ENCODE data around the gene RALBP1. TPM values are rescaled to one million over a fixed set of nuclear protein-coding genes. Genes with fewer than 3 reads are reported as not detected.

The RALBP1 gene
- total RNA-seq, 3 donors from 2014 or later, result 51.1 to 80.3 (median 51.1) TPM

DNA sequence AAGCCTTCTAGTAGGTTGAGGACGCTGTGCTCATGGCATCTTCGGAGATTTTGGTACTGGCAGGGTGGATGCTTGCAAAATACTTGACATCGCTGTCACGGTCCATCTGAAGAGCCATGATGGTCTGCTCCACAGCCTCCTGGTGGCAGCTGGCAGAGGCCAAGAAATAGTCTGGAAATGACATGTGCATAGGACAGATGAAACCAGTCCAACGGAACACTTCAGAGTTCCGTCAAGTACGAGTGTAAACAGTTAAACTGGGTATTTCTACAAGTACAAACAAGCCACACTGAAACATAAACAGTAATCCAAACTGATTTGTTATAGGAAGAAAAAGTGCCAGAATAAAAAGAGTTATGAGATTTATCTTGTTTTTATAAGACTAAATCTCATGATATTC lies 72.5 kb downstream of the RALBP1 start:
- DNase-seq (no peak), ATAC-seq (no peak)
- TF ChIP-seq, protein P1, sequence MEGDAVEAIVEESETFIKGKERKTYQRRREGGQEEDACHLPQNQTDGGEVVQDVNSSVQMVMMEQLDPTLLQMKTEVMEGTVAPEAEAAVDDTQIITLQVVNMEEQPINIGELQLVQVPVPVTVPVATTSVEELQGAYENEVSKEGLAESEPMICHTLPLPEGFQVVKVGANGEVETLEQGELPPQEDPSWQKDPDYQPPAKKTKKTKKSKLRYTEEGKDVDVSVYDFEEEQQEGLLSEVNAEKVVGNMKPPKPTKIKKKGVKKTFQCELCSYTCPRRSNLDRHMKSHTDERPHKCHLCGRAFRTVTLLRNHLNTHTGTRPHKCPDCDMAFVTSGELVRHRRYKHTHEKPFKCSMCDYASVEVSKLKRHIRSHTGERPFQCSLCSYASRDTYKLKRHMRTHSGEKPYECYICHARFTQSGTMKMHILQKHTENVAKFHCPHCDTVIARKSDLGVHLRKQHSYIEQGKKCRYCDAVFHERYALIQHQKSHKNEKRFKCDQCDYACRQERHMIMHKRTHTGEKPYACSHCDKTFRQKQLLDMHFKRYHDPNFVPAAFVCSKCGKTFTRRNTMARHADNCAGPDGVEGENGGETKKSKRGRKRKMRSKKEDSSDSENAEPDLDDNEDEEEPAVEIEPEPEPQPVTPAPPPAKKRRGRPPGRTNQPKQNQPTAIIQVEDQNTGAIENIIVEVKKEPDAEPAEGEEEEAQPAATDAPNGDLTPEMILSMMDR (IDR thresholded peaks at IDR 0.05), result no peak
- no peak overlapping the region for H3K4me3 ChIP-seq
- peaks cover 9% of the 10 kb centered on the region for H3K36me3 ChIP-seq (ENCODE audit: low read depth)
- intact Hi-C loops (cut with DNase I, micrococcal nuclease), result no loop called here
- H3K4me1 ChIP-seq (ENCODE audit: low read depth), result no peaks in the 10 kb centered on the region
- H3K9me3 ChIP-seq, result no peaks in the 10 kb centered on the region

DNA sequence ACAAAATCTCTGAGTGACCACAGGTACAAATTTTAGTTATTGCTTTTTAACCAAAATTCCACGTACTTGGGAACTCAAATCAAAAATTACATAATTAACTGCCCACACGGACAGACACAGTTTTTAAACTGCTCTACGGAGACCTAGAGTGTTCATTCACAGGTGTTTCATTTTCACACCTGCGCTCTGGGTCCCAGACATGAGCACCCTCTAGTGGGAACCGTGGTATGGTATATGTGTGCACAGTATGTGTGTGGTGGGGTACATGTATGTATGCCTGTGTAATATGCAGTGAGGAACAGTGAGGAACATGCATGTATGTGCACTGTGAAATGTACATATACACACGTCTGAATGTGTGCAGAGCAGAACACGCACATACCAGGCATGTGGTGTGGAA lies 74.1 kb downstream of the RALBP1 start:
- Histone ChIP-seq H3K9me3 (no peaks in the 10 kb centered on the region), H3K4me1 (ENCODE audit: low read depth) (no peaks in the 10 kb centered on the region), H3K36me3 (ENCODE audit: low read depth) (peaks cover 13% of the 10 kb centered on the region), H3K4me3 (no peak overlapping the region)
- intact Hi-C loops (cut with DNase I, micrococcal nuclease), result no loop called here
- TF ChIP-seq, protein P1 (IDR thresholded peaks at IDR 0.05), result no peak
- DNase-seq, result peak in 1 of 3 donors; percentile 28
- peak; percentile 29 for ATAC-seq

DNA sequence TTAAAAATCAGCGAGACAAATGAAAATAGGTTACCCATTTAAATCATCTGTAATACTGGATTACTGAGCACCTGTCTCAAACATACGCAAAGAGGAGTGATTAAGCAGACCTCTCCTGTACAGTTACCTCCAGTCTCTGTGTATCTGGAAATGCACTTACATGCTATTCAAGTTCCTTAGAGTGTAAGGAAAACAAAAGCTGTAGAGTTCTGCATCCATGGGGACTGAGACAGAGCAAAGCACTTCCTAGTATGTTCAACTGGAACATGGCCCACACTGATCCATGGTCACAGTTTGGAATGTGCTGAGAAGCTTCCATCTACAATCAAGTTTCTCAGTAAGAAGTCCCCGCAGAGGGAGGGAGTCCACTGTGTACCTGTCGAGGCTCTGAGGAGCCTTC lies 75.1 kb downstream of the RALBP1 start:
- DNase-seq, result no peak
- Histone ChIP-seq H3K4me1 (ENCODE audit: low read depth) (no peaks in the 10 kb centered on the region), H3K9me3 (no peaks in the 10 kb centered on the region), H3K36me3 (ENCODE audit: low read depth) (peaks cover 13% of the 10 kb centered on the region), H3K4me3 (no peak overlapping the region)
- intact Hi-C loops (cut with DNase I, micrococcal nuclease), result no loop called here
- TF ChIP-seq, protein P1 (IDR thresholded peaks at IDR 0.05), result no peak
- ATAC-seq, result no peak

DNA sequence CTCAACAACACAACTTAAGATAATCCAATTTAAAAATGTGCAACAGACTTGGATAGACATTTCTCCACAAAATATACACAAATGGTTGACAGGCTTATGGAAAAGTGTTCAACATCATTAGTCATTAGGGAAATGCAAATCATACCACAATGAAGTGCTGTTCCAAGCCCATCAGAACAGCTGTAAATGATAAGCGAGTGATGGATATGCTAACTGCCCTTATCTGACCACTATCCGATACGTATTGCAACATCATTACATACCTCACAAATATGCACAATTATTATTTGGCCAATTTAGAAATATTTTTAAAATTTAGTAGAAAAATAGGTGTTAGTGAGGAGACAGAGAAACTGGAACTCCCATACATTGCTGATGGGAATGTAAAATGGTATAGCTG lies 76.9 kb downstream of the RALBP1 start:
- Histone ChIP-seq H3K4me1 (ENCODE audit: low read depth) (no peaks in the 10 kb centered on the region), H3K36me3 (ENCODE audit: low read depth) (peaks cover 19% of the 10 kb centered on the region), H3K4me3 (no peak overlapping the region), H3K9me3 (no peaks in the 10 kb centered on the region)
- no peak for DNase-seq
- TF ChIP-seq, protein P1 (IDR thresholded peaks at IDR 0.05), result no peak
- ATAC-seq, result no peak
- intact Hi-C loops (cut with DNase I, micrococcal nuclease), result no loop called here

DNA sequence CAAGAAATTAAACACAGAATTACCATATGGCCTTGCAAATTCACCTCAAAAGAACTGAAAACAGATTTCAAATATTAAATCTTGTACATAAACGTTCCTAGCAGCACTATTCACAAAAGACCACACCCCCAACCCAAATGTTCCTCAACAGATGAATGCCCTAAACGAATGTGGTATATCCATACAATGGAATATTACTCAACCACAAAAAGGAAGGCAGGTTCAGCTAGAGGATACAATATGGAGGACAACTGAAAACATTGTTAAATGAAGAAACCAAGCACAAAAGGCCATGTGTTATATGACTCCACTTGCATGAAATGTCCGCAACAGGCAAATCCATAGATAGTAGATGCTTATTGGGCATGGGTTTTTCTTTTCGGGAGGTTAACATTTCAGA lies 77.3 kb downstream of the RALBP1 start:
- no peaks in the 10 kb centered on the region for H3K9me3 ChIP-seq
- intact Hi-C loops (cut with DNase I, micrococcal nuclease), result no loop called here
- no peak for ATAC-seq

More for the DNA sequence above, 77.3 kb downstream of the RALBP1 start:
- TF ChIP-seq, protein P1 (IDR thresholded peaks at IDR 0.05), result no peak
- Histone ChIP-seq H3K4me1 (ENCODE audit: low read depth) (no peaks in the 10 kb centered on the region), H3K36me3 (ENCODE audit: low read depth) (peaks cover 22% of the 10 kb centered on the region), H3K4me3 (no peak overlapping the region)
- DNase-seq, result no peak

All from mucosa of descending colon (tissue), 3 donors.